AG04449 (cell line): ENCODE data around the gene ZDHHC17.

Experiments used
- CTCF ChIA-PET: fragments of 350-600 bp; formaldehyde crosslinking; extraction: SDS; loops from one replicate; lab custom pipeline; 2021; ENCODE audit warnings: antibody characterized with exemption; lab: Yijun Ruan, JAX
- POLR2A ChIA-PET: fragments of 400-600, 350-600 bp; formaldehyde crosslinking; extraction: SDS; loops from one replicate; lab custom pipeline; 2020; ENCODE audit warnings: antibody characterized with exemption, inconsistent platforms; lab: Yijun Ruan, JAX
- DNase-seq: peaks from one replicate; pipeline ENCODE4 v3.0.0-alpha.2; 2010; ENCODE audit warnings: low read depth, low spot score
- H3K4me3 ChIP-seq: 2 replicates; pipeline ENCODE4 v1.5.1; 2011; ENCODE audit warnings: low read depth, mild to moderate bottlenecking, control low read depth, low read length
- TF ChIP-seq, protein P1 (sequence below): IDR thresholded peaks from one replicate; pipeline ENCODE4 v1.5.1; 2011; ENCODE audit warnings: mild to moderate bottlenecking, moderate library complexity, low read length, control low read depth, inconsistent platforms; ENCODE audit not compliant: insufficient read depth; ENCODE audit errors: missing control alignments

ZDHHC17 gene

DNA sequence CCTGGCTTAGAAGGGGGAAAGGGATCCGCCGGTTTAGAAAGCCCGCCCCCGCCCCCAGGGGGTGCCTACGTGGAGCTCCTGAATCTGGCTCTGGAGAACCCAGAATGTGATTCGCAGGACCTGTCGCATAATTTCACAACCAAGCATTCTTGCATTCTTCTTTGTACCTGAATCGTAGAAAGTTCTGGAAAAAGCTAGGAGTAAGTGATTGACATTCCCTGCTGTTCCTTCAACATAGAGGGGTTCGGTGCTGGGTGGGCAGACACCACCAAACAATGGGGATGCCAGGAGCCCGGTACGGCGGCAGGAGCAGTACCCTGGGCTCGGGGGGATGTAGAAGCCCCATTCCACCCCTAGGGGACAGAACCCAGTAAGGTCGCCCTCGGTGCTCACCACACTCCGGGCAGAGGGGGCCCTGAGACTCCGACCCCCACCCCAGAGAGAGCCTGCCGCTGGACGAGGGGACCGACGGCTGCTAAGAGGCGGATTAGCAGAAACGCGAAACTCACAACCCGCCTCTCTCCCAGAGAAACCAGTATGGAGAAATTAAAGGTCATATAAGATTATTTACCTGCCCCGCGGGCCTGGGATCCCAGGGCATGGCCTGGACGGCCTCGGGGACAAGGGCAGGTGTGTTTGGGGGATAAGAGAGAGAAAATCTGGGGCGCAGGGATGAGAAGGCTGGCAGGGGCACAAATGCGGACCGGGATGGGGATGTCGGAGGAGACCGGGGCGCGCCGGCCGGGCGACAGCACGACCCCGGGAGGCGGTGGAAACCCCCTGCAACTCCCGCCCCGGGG lies 114.4 kb downstream of the ZDHHC17 start:
- DNase-seq = no peak
- TF ChIP-seq, protein P1, sequence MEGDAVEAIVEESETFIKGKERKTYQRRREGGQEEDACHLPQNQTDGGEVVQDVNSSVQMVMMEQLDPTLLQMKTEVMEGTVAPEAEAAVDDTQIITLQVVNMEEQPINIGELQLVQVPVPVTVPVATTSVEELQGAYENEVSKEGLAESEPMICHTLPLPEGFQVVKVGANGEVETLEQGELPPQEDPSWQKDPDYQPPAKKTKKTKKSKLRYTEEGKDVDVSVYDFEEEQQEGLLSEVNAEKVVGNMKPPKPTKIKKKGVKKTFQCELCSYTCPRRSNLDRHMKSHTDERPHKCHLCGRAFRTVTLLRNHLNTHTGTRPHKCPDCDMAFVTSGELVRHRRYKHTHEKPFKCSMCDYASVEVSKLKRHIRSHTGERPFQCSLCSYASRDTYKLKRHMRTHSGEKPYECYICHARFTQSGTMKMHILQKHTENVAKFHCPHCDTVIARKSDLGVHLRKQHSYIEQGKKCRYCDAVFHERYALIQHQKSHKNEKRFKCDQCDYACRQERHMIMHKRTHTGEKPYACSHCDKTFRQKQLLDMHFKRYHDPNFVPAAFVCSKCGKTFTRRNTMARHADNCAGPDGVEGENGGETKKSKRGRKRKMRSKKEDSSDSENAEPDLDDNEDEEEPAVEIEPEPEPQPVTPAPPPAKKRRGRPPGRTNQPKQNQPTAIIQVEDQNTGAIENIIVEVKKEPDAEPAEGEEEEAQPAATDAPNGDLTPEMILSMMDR = peak; percentile 26
- ChIA-PET CTCF (interaction anchor here (1.0 to 4.1 kb wide), 3 partner anchors 11 to 133 kb away, joined by 5 to 10 read pairs (median 5); no protein-coding TSS in a partner anchor), POLR2A (interaction anchor here (0.6 to 1.8 kb wide), 7 partner anchors 9 to 794 kb away, joined by 3 to 24 read pairs (median 4); partner anchors contain the start of gene NAP1L1)
- H3K4me3 ChIP-seq = peak overlapping the region; percentile 80

DNA sequence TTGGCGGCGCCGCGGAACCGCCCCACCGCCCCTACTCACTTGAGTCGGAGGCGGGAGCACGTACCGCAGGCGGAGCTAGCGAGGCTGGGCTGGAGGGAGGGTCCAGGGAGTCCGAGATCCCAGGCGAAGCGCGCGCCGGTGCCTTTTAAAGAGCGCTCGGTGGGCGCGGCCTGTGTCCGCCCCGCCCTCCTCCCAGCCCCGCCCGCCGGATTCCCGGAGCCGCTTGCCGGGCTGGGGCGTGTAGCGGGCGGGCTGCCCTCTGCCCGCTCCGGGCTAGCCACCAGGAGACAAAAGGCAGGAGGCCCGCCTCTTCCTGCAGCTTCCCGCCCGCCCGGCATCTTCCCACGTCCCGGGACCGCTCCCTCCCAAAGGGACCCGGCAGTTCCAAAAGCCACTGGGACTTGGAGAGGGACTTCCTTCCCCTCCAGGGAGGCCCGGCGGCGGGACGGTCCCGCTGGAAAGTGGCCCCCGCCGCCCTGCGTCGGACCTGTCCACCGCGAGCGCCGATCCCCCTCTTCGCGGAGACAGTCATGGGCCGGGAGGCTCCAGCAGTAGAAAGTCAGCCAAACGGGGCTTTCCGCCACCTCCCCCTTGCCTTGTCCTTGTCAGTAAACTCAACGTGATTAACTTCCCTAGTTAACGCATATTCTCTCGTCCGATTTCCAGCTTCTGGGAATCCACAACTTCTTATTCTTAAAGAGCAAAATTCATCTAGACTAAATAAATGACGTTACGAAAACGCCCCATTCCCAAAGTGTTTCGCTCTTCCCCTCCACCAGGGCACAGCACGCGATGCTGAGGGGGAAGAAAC lies 115.2 kb downstream of the ZDHHC17 start, which contains the start of gene CSRP2:
CSRP2 (minus strand) TSS at position 121 of the 811 bp plus-strand sequence. CDS start 12,759 bp downstream, outside the sequence.
- POLR2A ChIA-PET = interaction anchor here (0.5 to 1.8 kb wide), 7 partner anchors 9 to 117 kb away, joined by 3 to 24 read pairs (median 6); no protein-coding TSS in a partner anchor
- H3K4me3 ChIP-seq = peak within 1 kb of the TSS; percentile 80

GRCh38 chr12:76879710-76880518 lies 116.0 kb downstream of the ZDHHC17 start:
- no peak for DNase-seq
- POLR2A ChIA-PET = interaction anchor here (0.6 to 1.8 kb wide), 6 partner anchors 14 to 1068 kb away, joined by 3 to 24 read pairs (median 4); no protein-coding TSS in a partner anchor
- TF ChIP-seq, protein P1 = no peak
- H3K4me3 ChIP-seq = peak overlapping the region; percentile 80
- CTCF ChIA-PET = interaction anchor here (0.8 to 4.1 kb wide), 7 partner anchors 10 to 500 kb away, joined by 3 to 11 read pairs (median 5); no protein-coding TSS in a partner anchor

More for the DNA sequence above, 115.2 kb downstream of the ZDHHC17 start, which contains the start of gene CSRP2:
- CTCF ChIA-PET = interaction anchor here (1.2 to 4.1 kb wide), 4 partner anchors 11 to 13 kb away, joined by 3 to 10 read pairs (median 4); no protein-coding TSS in a partner anchor
- TF ChIP-seq, protein P1 = peak; percentile 20
- no peak for DNase-seq

- TF ChIP-seq, protein P1 = no peak
- H3K4me3 ChIP-seq = no peak overlapping the region
- DNase-seq = no peak
- ChIA-PET CTCF (interaction anchor here (0.8 to 4.1 kb wide), 5 partner anchors 10 to 501 kb away, joined by 4 to 11 read pairs (median 6); no protein-coding TSS in a partner anchor), POLR2A (interaction anchor here (0.6 to 0.7 kb wide), 2 partner anchors 175 to 1067 kb away, joined by 3 to 4 read pairs; no protein-coding TSS in a partner anchor)
These were observed 116.7 kb downstream of the ZDHHC17 start for GRCh38 chr12:76880519-76881023.

GRCh38 chr12:76881142-76881541 lies 117.2 kb downstream of the ZDHHC17 start:
- POLR2A ChIA-PET = no interaction called here
- no peak overlapping the region for H3K4me3 ChIP-seq
- no peak for DNase-seq
- TF ChIP-seq, protein P1 = no peak
- CTCF ChIA-PET = interaction anchor here (1.5 to 4.1 kb wide), 4 partner anchors 9 to 129 kb away, joined by 4 to 11 read pairs (median 8); no protein-coding TSS in a partner anchor
